GM12873 (cell line): Measurements from ENCODE around the gene NOTCH1.

Source experiments
- CTCF ChIP-seq: IDR thresholded peaks from 2 replicates; pipeline ENCODE4 v1.5.1; 2012; ENCODE audit warnings: low read depth, mild to moderate bottlenecking, moderate library complexity, low read length, control low read depth; ENCODE audit not compliant: insufficient read depth; ENCODE audit errors: missing control alignments

The NOTCH1 gene

GRCh38 chr9:136447173-136447778 is 98.6 kb downstream of the NOTCH1 start:
- no peak for TF ChIP-seq CTCF

DNA sequence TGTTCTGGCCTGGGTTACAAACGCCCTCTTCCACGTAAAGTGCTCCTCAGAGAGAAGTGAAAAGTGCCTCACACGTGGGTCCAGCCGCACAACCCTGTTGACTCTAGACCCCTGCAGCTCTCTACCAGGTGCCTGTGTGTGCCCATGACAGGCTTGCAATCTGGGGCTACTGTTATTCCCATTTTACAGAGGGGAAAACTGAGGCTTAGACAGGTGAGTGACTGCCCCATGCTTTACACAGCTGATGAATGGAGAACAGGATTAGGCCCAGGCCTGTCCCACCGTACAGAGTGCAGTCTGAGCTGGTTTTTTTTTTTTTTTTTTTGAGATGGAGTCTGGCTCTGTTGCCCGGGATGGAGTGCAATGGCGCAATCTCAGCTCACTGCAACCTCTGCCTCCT is 100.0 kb downstream of the NOTCH1 start:
- TF ChIP-seq CTCF = no peak
